ENCODE measurements around the gene EME1. TPM values are rescaled to one million over a fixed set of nuclear protein-coding genes. Genes with fewer than 3 reads are reported as not detected.

Gene EME1
- total RNA-seq, 1 donor from 2014 or later: 0.13 TPM

- DNase-seq (ENCODE audit: low spot score) (no peak), ATAC-seq (peak; percentile 80)
Measured at GRCh38 chr17:50361561-50362480, 11.2 kb upstream of the EME1 start.

GRCh38 chr17:50362661-50363060 lies 10.4 kb upstream of the EME1 start:
- no peak for ATAC-seq
- no peak for DNase-seq (ENCODE audit: low spot score)

- ATAC-seq: no peak
- no peak for DNase-seq (ENCODE audit: low spot score)
Measured at GRCh38 chr17:50363217-50364060, 9.6 kb upstream of the EME1 start.

GRCh38 chr17:50364061-50364458 lies 9.0 kb upstream of the EME1 start:
- no peak for ATAC-seq
- DNase-seq (ENCODE audit: low spot score): no peak

- DNase-seq (ENCODE audit: low spot score): no peak
- no peak for ATAC-seq
Measured at GRCh38 chr17:50364715-50365114, 8.3 kb upstream of the EME1 start.

- DNase-seq (ENCODE audit: low spot score) (no peak), ATAC-seq (no peak)
Measured at GRCh38 chr17:50365165-50365564, 7.9 kb upstream of the EME1 start.

- ATAC-seq: no peak
- no peak for DNase-seq (ENCODE audit: low spot score)
Measured at GRCh38 chr17:50365649-50366393, 7.2 kb upstream of the EME1 start.

- ATAC-seq (no peak), DNase-seq (ENCODE audit: low spot score) (no peak)
Measured at GRCh38 chr17:50367401-50367800, 5.6 kb upstream of the EME1 start.

GRCh38 chr17:50370052-50370451 lies 3.0 kb upstream of the EME1 start:
- no peak for ATAC-seq
- no peak for DNase-seq (ENCODE audit: low spot score)

GRCh38 chr17:50371526-50371925 lies 1.5 kb upstream of the EME1 start:
- no peak for ATAC-seq
- no peak for DNase-seq (ENCODE audit: low spot score)

- ATAC-seq (no peak), DNase-seq (ENCODE audit: low spot score) (no peak)
Measured at GRCh38 chr17:50372222-50372757, 739 bp upstream of the EME1 start.

- ATAC-seq (no peak), DNase-seq (ENCODE audit: low spot score) (no peak)
Measured at GRCh38 chr17:50373705-50374104, 676 bp downstream of the EME1 start.

- ATAC-seq (no peak), DNase-seq (ENCODE audit: low spot score) (no peak)
Measured at GRCh38 chr17:50375858-50376538, 3.0 kb downstream of the EME1 start.

- ATAC-seq (no peak), DNase-seq (ENCODE audit: low spot score) (no peak)
Measured at GRCh38 chr17:50379351-50380132, 6.5 kb downstream of the EME1 start.

GRCh38 chr17:50380369-50381259 lies 7.6 kb downstream of the EME1 start:
- ATAC-seq: peak; percentile 51
- DNase-seq (ENCODE audit: low spot score): no peak

GRCh38 chr17:50381260-50381815 lies 8.3 kb downstream of the EME1 start:
- DNase-seq (ENCODE audit: low spot score) (no peak), ATAC-seq (no peak)

GRCh38 chr17:50381920-50382319 lies 8.9 kb downstream of the EME1 start:
- DNase-seq (ENCODE audit: low spot score) (no peak), ATAC-seq (no peak)

GRCh38 chr17:50382931-50383330 lies 9.9 kb downstream of the EME1 start:
- DNase-seq (ENCODE audit: low spot score): no peak
- ATAC-seq: no peak
